G401 (cell line): ENCODE results near the gene PLK2. TPM values are rescaled to one million over a fixed set of nuclear protein-coding genes. Genes with fewer than 3 reads are reported as not detected.
A peak's percentile ranks its signal among the peaks of the same experiment; 100 is the strongest.

Source experiments
- DNase-seq: peaks from one replicate; pipeline ENCODE4 v3.0.0-alpha.2; 2015; ENCODE audit warnings: low spot score
- in situ Hi-C: cut with HindIII; loops from 2 replicates; pipeline ENCODE4 v1.10.0; 2016; ENCODE audit warnings: low sequenced_read_pairs, mixed read lengths
- total RNA-seq: library from RNA; depleted of rRNA; stranded (reverse); fragments of >200 nt; shearing (Covaris generic); gene quantifications from 2 replicates; pipeline ENCODE4 v1.2.3, GENCODE V29; 2014

Gene PLK2
- total RNA-seq, 1 experiment from 2014 or later = 0.51 TPM

- DNase-seq = no peak
- in situ Hi-C loops = no loop called here
Observed at GRCh38 chr5:58482536-58482935, 22.6 kb upstream of the PLK2 start.

DNA sequence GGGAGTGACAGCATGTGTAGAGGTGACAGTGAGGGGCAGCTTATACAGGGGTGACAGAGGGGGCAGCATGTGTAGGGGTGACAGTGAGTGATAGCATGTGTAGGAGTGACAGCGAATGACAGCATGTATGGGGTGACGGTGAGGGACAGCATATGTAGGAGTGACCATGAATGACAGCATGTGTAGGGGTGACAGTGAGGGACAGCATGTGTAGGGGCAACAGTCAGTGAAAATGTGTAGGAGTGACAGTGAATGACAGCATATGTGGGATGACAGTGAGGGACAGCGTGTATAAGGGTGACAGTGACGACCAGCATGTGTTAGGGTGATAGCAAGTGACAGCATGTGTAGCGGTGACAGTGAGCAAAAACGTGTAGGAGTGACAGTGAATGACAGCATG lies 21.9 kb upstream of the PLK2 start:
- in situ Hi-C loops = no loop called here
- no peak for DNase-seq

- in situ Hi-C loops = no loop called here
- no peak for DNase-seq
Observed at GRCh38 chr5:58481066-58481676, 21.3 kb upstream of the PLK2 start.

DNA sequence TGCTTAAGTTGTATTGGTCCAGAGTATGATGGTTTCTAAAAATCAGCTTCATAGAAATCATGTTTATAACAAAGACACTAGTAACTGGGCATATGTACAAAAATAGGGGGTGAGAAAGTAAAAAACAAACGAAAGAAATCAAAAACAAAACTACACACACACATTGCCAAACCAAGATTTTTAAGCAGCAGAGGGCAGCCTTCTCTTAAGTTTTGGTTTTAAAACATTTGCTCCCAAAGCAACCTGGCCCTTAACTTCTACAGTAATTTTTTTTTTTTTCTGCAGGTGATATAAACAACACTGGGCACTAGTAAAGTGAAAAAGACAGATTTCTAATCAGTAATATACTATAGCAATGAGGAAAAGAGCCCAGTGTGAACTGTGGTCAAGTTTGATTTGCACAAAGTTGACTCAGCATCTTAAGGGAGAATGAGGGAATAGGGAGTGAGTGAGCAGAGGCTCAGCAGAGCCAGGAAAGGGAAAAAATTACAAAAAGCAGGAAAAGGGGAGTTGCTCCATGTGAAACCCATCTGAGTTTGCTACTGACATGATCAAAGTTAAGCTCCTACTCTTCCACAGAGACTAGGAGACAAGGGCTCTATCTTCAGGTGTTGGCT lies 18.0 kb upstream of the PLK2 start:
- DNase-seq = no peak
- in situ Hi-C loops = no loop called here

DNA sequence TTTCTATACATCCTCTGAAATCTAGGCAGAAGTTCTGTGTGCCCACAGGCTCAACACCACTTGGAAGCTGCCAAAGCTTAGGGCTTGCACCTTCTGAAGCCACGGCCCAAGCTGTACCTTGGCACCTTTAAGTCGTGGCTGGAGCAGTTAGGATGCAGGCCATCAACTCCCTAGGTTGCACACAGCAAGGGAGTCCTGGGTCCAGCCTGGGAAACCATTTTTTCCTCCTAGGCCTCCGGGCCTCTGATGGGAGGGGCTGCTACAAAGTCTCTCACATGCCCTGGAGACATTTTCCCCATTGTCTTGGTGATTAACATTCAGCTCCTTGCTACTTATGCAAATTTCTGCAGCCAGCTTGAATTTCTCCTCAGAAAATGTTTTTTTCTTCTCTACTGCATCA lies 15.5 kb upstream of the PLK2 start:
- DNase-seq = no peak
- in situ Hi-C loops = no loop called here

DNA sequence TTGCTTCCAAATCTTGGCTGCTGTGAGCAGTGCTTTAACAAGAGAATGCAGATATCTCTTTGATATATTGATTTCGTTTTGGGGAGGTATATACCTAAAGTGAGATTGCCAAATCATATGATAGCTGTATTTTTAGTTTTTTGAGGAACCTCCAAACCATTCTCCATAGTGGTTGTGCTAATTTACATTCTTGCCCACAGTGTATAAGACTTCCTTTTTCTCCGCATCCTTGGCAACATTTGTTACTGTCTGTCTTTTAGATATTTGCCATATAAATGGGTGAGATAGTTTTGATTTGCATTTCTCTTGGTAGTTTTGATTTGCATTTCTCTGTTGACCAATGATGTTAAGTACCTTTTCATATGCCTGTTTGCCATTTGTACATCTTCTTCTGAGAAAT lies 10.0 kb upstream of the PLK2 start:
- no peak for DNase-seq
- in situ Hi-C loops = no loop called here

- DNase-seq = no peak
- in situ Hi-C loops = no loop called here
Observed at GRCh38 chr5:58466939-58467338, 7.1 kb upstream of the PLK2 start.

GRCh38 chr5:58462623-58463230 lies 2.8 kb upstream of the PLK2 start:
- in situ Hi-C loops = no loop called here
- DNase-seq = peak; percentile 70

DNA sequence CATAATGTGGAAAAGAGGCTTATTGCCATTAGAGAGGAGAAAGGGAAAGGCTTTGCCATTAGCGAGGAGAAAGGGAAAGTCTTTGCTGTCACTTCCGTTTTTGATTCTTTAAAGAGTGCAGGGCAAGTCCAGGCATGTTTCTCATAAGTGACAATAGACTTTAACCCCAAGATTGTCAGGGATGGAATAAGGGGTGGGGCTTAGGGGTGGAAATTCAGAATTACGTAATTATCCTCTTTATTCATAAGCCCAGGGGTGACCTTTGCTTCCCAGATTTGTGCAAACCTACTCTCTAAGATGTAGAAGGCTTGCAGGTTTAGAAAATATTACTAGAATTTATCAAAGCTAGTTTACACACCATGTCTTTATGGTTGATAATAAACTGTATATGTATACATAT lies 2.3 kb upstream of the PLK2 start:
- in situ Hi-C loops = no loop called here

DNA sequence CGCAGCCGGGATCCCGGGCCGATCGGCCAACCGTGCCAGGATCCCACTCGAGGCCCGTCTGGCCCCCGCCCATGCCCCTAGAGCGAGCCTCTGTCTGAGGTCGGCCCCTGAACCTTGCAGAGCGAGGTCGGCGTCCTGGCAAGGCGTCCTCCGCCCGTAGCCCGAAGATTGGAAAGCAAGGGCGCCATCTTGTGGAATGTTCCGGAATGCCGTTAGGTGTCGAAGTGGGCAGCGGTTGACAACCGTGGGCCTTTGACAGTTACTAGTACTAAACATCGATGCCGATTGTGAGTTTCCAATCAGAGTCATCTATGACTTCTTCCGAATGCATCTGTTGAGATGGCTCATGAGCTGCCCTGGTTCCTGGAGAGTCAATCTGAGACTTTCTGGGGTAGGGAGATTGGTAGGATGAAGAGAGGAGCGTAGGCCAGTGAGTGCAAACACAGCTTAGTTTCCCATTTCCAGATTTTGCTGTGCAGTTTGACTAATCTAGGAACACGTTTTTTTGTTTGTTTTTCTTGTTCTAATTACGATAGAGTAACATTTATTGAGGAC lies 923 bp upstream of the PLK2 start:
- DNase-seq = peak; percentile 81
- in situ Hi-C loops = no loop called here

More for the DNA sequence above, 2.3 kb upstream of the PLK2 start:
- no peak for DNase-seq

DNA sequence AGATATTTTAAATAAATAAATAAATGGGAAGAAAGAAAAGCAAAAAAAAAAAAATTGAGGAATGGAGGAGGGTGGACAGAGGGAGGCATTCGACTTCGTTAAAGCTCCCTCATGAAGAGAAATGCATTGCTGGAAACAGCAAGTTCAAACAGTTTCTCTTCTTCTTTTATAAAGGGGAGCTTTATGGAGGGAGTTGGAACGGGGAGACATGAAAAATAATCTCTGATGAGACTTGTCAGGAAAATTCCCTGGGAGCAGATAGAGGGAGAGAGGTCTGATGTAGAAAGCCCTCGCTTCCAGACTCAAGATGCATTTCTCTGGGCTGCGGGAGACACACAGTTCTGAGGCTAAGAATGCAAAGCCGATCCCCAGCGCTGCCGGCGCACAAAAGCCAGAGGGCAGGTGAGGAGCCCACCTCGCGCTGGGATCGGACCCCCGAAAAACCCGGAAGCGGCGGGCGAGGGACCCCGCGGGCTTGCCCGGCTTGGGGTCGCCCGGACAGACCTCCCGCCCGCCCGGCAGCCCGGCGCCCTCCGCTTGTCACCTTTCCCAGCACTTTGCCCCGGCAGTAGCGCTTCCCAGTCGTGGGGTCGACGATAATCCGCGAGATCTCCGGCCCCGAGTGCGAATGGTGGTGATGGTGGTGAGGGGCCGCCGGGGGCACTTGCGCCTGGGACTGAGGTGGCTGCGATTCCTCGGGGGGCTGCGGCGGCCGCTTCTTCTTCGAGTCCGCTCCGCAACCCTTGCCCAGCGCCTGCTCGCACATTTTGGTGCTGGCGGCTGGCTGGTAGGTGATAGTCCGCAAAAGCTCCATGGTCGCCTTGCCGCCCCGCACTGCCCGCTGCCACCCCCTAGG lies 512 bp downstream of the PLK2 start:
- DNase-seq = peak; percentile 50
- in situ Hi-C loops = no loop called here

DNA sequence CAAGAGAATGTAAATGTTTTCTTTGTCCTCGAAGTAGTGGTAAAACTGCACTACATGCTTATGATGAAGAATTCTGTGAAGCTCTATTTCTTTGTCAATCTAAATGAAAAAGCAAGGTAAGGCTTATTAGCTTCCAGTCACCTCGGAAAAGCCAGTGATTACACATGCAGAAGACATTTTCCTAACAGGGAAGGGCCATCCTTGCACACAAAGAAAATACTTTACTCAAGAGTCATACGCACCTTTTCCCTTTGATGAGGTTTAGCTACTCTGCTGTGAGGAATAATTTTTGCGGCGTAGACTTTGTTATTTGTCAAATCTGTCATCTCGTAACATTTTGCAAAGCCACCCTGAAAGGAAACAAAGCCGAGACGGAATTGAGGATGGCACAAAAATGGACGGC lies 1.1 kb downstream of the PLK2 start:
- peak; percentile 13 for DNase-seq

GRCh38 chr5:58458141-58458742 lies 1.6 kb downstream of the PLK2 start:
- in situ Hi-C loops = no loop called here
- no peak for DNase-seq

More for the DNA sequence above, 1.1 kb downstream of the PLK2 start:
- in situ Hi-C loops = no loop called here

GRCh38 chr5:58457050-58457449 lies 2.8 kb downstream of the PLK2 start:
- in situ Hi-C loops = no loop called here

GRCh38 chr5:58456486-58456885 lies 3.4 kb downstream of the PLK2 start:
- in situ Hi-C loops = no loop called here

More at GRCh38 chr5:58457050-58457449, 2.8 kb downstream of the PLK2 start:
- no peak for DNase-seq

DNA sequence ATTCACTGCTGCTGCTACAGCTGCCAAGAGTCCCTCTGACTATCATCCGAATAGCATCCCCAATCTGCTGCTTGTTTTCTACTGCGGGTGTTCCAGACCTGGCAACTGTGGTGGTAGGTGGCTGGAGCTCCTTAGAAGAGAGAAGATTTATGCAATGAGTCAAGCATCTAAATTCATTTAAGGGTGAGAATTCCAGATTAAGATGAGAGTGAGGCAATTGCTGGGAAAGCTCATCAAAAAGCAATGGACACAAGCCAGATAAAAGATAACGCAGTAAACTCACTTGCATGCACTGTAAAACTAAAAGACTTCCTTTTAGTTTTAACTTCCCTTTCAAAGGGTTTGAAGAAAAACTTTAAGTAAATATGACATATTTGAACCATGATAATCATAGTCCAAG lies 3.9 kb downstream of the PLK2 start:
- DNase-seq = no peak
- in situ Hi-C loops = no loop called here

More at GRCh38 chr5:58456486-58456885, 3.4 kb downstream of the PLK2 start:
- DNase-seq = no peak

DNA sequence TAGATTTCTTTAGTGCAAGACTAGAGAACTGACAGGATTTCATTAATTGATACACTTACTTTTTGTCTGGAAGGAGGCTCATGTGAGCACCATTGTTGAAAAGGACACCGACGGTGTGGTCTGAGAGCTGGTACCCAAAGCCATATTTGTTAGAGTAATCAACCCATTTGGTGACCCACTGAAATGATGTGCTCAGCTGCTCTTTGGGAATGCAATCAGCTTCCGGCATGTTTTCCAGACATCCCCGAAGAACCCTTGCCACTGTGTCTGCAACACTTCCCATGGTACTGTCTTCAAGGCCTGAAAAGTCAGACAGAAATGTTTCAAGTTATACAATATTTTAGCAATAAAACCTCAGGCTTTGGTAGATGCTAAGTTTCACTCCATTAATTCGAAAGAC lies 4.4 kb downstream of the PLK2 start:
- no peak for DNase-seq
- in situ Hi-C loops = no loop called here

DNA sequence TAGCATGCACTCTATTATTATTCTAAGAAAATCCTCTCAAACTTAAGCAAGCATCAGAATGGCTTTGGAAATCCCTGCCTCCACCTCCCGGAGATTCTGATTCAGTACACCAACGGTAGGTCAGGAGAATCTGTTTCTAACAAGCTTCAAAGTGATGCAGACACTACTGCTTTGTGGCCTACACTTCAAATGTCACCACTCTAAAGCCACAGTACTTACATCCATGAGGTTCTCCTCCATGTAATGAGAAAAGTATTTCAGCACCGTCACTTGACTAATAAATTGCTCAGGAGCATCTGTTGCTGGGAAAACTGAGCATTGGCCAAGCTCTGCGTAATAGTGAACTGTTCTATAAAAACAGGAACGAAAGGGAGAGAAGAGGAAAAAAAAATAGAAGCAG lies 4.8 kb downstream of the PLK2 start:
- in situ Hi-C loops = no loop called here
- DNase-seq = no peak

- in situ Hi-C loops = no loop called here
- DNase-seq = no peak
Observed at GRCh38 chr5:58454025-58454424, 5.9 kb downstream of the PLK2 start.
